ENCODE measurements around the gene ZNF556.
"Not testable (repeated sequence)": the region's sequence is repeated elsewhere in the genome, so short reads cannot be mapped to it uniquely, and the experiment has no call there.

ZNF556 gene

DNA sequence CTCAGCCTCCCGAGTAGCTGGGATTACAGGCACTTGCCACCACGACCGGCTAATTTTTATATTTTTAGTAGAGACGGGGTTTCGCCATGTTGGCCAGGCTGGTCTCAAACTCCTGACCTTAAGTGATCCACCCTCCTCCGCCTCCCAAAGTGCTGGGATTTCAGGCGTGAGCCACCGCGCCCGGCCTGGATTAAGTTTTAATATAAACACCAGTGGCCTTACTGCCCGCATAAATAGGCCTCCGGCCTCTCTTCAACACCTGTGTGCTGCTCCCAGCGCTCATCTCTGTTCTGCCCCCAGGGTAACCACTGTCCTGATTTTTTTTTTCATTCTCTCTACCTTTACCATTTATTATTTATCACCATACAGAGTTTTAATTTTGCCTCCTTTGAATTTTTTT is 36.2 kb downstream of the ZNF556 start:
- DNase-seq (ENCODE audit: low read depth in 2 of 3, low spot score in 2 of 3): not testable (repeated sequence)

- no peak for DNase-seq (ENCODE audit: low read depth in 2 of 3, low spot score in 2 of 3)
Measured at GRCh38 chr19:2905918-2906519, 38.9 kb downstream of the ZNF556 start.

DNA sequence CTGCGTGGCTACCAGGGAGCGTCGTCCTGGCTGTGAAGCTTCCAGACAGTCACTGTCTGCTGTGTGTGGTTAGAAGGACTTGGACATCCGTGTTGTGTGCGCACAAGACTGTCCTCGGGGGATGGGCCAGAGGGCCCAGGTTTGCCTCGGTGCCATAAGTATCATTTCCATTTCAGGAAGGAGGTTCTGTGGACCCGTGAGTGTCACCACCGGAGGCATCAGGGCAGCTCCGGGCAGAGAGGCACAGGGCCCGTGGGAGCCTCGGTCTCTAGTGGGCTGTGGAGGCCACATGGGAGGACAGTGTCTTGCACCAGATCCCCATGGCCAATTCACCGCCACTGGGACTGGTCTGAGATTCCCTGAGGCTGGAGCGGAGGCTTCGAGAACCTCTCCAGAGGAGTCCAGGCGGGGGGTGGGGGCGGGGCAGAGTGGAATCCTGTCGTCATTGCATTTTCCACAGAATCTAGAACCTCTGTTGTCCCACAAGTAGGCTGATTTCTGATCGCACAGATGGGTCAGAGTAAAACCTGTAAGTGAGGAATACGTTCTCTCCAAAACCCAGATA is 39.6 kb downstream of the ZNF556 start:
- DNase-seq (ENCODE audit: low read depth in 2 of 3, low spot score in 2 of 3): no peak

GRCh38 chr19:2912306-2912705 is 45.2 kb downstream of the ZNF556 start:
- DNase-seq (ENCODE audit: low read depth in 2 of 3, low spot score in 2 of 3): no peak

DNA sequence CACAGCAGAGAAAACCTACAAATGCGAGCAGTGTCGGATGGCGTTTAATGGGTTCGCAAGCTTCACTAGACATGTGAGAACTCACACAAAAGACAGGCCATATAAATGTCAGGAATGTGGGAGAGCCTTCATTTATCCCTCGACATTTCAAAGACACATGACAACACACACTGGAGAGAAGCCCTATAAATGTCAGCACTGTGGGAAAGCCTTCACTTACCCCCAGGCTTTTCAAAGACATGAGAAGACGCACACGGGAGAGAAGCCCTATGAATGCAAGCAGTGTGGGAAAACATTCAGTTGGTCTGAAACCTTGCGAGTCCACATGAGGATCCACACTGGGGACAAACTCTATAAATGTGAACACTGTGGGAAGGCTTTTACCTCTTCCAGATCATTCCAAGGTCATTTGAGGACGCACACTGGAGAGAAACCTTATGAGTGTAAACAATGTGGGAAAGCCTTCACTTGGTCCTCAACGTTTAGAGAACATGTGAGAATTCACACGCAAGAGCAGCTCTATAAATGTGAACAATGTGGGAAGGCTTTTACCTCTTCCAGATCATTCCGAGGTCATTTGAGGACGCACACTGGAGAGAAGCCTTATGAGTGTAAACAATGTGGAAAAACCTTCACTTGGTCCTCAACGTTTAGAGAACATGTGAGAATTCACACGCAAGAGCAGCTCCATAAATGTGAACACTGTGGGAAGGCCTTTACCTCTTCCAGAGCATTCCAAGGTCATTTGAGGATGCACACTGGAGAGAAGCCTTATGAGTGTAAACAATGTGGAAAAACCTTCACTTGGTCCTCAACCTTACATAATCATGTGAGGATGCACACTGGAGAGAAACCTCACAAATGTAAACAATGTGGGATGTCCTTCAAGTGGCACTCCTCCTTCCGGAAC is 50.4 kb downstream of the ZNF556 start:
- no peak for DNase-seq (ENCODE audit: low read depth in 2 of 3, low spot score in 2 of 3)

DNA sequence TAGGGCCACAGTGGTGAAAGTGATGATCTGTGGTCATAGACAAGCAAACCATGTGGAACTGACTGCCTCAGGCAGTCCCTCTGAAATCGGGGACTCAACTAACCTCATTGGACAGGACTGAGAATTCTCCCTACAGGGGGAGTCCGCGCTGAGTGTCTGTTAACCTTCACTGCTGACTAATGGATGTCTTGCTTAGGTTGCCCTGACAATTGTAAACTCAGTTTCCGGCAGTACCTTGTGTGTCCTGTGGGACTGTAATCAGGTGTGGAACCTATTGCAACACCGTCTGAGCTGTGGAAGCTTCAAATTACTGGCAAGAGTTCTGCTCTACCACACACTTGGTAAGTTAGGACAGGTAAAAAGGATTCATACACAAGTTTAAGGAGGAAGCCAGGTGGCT is 55.9 kb downstream of the ZNF556 start:
- no peak for DNase-seq (ENCODE audit: low read depth in 2 of 3, low spot score in 2 of 3)

GRCh38 chr19:2923510-2923909 is 56.4 kb downstream of the ZNF556 start:
- no peak for DNase-seq (ENCODE audit: low read depth in 2 of 3, low spot score in 2 of 3)

GRCh38 chr19:2926341-2927031 is 59.4 kb downstream of the ZNF556 start:
- DNase-seq (ENCODE audit: low read depth in 2 of 3, low spot score in 2 of 3): no peak

GRCh38 chr19:2927032-2927430 is 59.9 kb downstream of the ZNF556 start:
- no peak for DNase-seq (ENCODE audit: low read depth in 2 of 3, low spot score in 2 of 3)

Measured in activated CD8-positive, alpha-beta memory T cell treated with anti-CD3 and anti-CD28 coated beads for 48 hours (primary cell).